OCI-LY3 (cell line): ENCODE results near the gene DUSP14.

Source experiments
- CTCF ChIP-seq: fragments of 200-600, 300-600 bp; sonication (generic); IDR thresholded peaks from 2 replicates; pipeline ENCODE4 v1.5.1; 2014; ENCODE audit warnings: antibody characterized with exemption, low read length, low read depth
- EZH2phosphoT487 ChIP-seq: fragments of 200-600 bp; shearing (Covaris generic); IDR thresholded peaks from 2 replicates; pipeline ENCODE4 v1.6.1; 2018; ENCODE audit warnings: antibody characterized with exemption, mixed run types, low read depth

GRCh38 chr17:37551788-37552187, 62.1 kb downstream of the DUSP14 start:
- TF ChIP-seq CTCF (no peak), EZH2phosphoT487 (no peak)
